Endothelial cell (in vitro differentiated cells): ENCODE measurements around the gene STUB1. TPM values are rescaled to one million over a fixed set of nuclear protein-coding genes. Genes with fewer than 3 reads are reported as not detected.

Experiments
- DNase-seq: peaks from one replicate; pipeline ENCODE4 v3.0.0; 2021; ENCODE audit warnings: low spot score
- H3K27ac Mint-ChIP-seq: one replicate; pipeline ENCODE4 v1.8.0; 2021; ENCODE audit warnings: mixed read lengths, inconsistent platforms; ENCODE audit not compliant: unreplicated experiment
- H3K27me3 Mint-ChIP-seq: one replicate; pipeline ENCODE4 v1.8.0; 2021; ENCODE audit warnings: mild to moderate bottlenecking, moderate library complexity, mixed read lengths, inconsistent platforms; ENCODE audit not compliant: unreplicated experiment
- H3K36me3 Mint-ChIP-seq: one replicate; pipeline ENCODE4 v1.8.0; 2021; ENCODE audit warnings: mild to moderate bottlenecking, low read depth, mixed read lengths, inconsistent platforms; ENCODE audit not compliant: unreplicated experiment
- H3K4me1 Mint-ChIP-seq: one replicate; pipeline ENCODE4 v1.8.0; 2021; ENCODE audit warnings: mild to moderate bottlenecking, mixed read lengths, inconsistent platforms; ENCODE audit not compliant: unreplicated experiment
- H3K4me3 Mint-ChIP-seq: one replicate; pipeline ENCODE4 v1.8.0; 2021; ENCODE audit warnings: mild to moderate bottlenecking, mixed read lengths, inconsistent platforms; ENCODE audit not compliant: unreplicated experiment
- H3K9me3 Mint-ChIP-seq: one replicate; pipeline ENCODE4 v1.8.0; 2021; ENCODE audit warnings: mixed read lengths, inconsistent platforms; ENCODE audit not compliant: unreplicated experiment
- total RNA-seq: library from RNA; stranded (reverse); fragmentation: NEBNext Ultra II Directional; extraction: Animal tissue kit (Norgen Biotek cat#: 25700); gene quantifications from one replicate; pipeline ENCODE4 v1.2.1, GENCODE V29; 2021; ENCODE audit not compliant: unreplicated experiment
- TF ChIP-seq, protein P1 (sequence below): fragments of 200-600 bp; sonication (generic); IDR thresholded peaks from one replicate; pipeline ENCODE4 v1.5.0; 2021; ENCODE audit warnings: antibody characterized with exemption; ENCODE audit not compliant: unreplicated experiment

The STUB1 gene
- total RNA-seq, 1 donor from 2014 or later, result 93.7 TPM

DNA sequence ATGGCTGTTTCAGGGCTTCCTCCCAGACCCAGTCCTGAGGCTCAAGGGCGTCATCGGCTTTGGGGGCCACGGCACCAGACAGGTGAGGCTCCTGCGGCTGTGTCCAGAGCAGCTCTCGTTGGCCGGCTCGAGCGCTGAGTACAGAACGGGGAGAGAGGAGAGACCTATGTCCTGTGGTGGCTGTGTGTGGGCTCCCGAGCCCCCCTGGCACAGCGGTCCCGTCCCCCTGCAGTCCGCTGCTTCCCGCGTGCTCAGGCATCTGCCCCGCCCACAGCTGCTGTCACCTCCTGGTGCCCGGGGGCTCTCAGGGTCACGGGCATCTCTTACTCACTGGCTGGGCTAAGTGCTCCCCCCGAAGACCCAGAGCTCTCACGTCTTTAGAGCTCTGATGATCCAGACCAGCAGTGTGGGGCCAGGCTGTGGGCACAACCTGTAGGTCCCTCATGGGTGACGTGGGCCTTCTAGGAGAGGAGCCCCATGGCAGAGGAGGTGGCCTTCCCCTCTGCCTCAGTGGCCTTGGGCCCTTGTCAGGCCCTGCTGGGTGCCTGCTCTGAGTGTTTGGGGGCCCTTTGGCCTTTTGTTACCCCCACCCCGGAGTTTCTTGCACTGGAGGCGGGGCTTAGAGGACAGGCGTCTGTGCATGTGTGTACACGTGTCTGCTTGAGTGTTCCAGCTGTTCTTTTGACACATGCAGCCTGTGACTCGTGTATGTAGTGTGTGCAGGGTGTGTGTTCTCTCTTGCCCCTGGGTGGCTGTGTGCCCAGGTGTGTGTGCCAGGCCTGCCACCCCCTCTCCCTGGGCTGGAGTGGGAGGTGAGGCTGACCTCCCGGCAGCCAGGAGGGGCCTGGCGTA lies 27.5 kb upstream of the STUB1 start:
- TF ChIP-seq, protein P1, sequence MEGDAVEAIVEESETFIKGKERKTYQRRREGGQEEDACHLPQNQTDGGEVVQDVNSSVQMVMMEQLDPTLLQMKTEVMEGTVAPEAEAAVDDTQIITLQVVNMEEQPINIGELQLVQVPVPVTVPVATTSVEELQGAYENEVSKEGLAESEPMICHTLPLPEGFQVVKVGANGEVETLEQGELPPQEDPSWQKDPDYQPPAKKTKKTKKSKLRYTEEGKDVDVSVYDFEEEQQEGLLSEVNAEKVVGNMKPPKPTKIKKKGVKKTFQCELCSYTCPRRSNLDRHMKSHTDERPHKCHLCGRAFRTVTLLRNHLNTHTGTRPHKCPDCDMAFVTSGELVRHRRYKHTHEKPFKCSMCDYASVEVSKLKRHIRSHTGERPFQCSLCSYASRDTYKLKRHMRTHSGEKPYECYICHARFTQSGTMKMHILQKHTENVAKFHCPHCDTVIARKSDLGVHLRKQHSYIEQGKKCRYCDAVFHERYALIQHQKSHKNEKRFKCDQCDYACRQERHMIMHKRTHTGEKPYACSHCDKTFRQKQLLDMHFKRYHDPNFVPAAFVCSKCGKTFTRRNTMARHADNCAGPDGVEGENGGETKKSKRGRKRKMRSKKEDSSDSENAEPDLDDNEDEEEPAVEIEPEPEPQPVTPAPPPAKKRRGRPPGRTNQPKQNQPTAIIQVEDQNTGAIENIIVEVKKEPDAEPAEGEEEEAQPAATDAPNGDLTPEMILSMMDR, result no peak
- Mint-ChIP-seq H3K27ac (no peak overlapping the region), H3K36me3 (no peaks in the 10 kb centered on the region), H3K4me3 (no peak overlapping the region), H3K4me1 (no peaks in the 10 kb centered on the region), H3K9me3 (no peaks in the 10 kb centered on the region), H3K27me3 (peaks cover 10% of the 10 kb centered on the region)
- no peak for DNase-seq

DNA sequence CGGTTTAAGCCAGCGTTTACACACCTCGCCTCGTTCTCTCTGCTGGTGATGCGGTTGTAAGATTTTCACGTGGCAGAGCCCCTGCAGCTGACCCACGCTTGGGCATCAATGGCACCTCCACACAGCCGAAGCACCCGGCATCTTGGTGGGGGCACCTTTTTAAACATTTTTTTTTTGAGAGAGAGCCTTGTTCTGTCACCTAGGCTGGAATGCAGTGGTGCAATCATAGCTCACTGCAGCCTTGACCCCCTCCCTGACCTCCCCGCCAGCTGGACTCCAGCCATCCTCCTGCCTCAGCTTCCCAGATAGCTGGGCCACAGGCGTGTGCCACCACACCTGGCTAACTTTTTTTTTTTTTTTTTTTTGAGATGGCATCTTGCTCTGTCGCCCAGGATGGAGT lies 26.2 kb upstream of the STUB1 start:
- Mint-ChIP-seq H3K27ac (no peak overlapping the region), H3K27me3 (peaks cover 10% of the 10 kb centered on the region), H3K9me3 (no peaks in the 10 kb centered on the region), H3K4me3 (no peak overlapping the region), H3K36me3 (no peaks in the 10 kb centered on the region), H3K4me1 (no peaks in the 10 kb centered on the region)
- TF ChIP-seq, protein P1, result no peak
- DNase-seq, result no peak

DNA sequence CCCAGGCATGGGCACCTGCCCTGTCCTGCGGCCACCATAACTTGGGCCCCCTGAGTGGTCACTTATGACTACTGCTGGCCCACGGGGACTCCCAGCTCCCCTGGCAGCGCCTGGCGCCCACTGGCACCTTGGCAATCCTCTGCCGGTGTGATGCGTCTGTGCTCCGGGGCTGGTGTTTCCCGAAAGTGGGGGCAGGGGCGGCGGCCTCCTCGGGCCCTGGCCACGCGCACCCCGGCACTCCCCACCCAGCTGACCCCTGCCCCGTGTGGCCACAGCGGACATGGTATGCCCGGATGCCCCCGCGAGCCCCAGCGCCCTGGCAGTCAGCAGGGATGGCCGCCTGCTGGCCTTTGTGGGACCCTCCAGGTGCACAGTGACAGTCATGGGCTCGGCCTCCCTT lies 22.7 kb upstream of the STUB1 start:
- H3K4me1 Mint-ChIP-seq, result no peaks in the 10 kb centered on the region

DNA sequence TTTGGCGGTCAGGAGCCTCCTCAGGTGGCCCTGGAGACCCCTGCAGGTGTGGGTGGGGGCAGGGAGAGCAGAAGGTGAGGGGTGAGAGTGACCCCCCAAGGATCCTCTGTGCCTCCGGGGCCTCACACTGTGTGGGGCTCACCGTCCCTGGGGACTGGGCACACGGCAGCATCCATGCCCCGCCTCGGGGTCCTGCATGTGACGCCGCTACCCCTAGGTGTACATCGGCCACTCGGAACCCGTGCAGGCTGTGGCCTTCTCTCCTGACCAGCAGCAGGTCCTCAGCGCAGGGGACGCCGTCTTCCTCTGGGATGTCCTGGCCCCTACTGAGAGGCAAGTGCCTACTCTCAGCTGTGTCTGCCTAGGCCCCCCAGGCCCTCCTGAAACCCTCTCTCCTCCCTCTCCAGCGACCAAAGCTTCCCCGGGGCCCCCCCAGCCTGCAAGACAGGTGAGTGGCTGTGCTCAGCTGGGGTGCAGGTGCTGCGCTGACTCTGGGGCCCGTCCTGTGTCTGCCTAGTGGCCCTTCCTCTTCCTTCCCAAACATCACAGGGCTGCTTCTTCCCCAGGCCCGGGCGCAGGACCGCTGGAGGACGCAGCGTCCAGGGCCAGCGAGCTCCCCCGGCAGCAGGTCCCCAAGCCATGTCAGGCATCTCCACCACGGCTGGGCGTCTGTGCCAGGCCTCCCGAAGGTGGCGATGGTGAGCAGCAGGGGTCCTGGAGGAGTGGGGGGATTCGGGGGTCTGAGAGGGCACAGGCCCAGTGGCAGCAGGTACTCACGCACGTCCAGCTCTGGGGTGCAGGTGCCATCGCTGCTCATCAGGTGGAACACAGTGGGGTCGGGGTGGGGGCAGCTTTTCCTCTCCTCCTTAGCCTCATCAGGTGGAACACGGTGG lies 21.3 kb upstream of the STUB1 start:
- peaks cover 3% of the 10 kb centered on the region for H3K36me3 Mint-ChIP-seq

More for the DNA sequence above, 22.7 kb upstream of the STUB1 start:
- Mint-ChIP-seq H3K36me3 (no peaks in the 10 kb centered on the region), H3K27me3 (peaks cover 8% of the 10 kb centered on the region), H3K4me3 (no peak overlapping the region), H3K27ac (no peak overlapping the region), H3K9me3 (no peaks in the 10 kb centered on the region)
- DNase-seq, result no peak
- TF ChIP-seq, protein P1, result no peak

More for the DNA sequence above, 21.3 kb upstream of the STUB1 start:
- Mint-ChIP-seq H3K4me3 (no peak overlapping the region), H3K27me3 (peaks cover 10% of the 10 kb centered on the region), H3K9me3 (no peaks in the 10 kb centered on the region), H3K27ac (no peak overlapping the region), H3K4me1 (no peaks in the 10 kb centered on the region)
- DNase-seq, result no peak
- TF ChIP-seq, protein P1, result no peak
